ENCODE results near the gene SIVA1.
A peak's percentile ranks its signal among the peaks of the same experiment; 100 is the strongest.

The SIVA1 gene

DNA sequence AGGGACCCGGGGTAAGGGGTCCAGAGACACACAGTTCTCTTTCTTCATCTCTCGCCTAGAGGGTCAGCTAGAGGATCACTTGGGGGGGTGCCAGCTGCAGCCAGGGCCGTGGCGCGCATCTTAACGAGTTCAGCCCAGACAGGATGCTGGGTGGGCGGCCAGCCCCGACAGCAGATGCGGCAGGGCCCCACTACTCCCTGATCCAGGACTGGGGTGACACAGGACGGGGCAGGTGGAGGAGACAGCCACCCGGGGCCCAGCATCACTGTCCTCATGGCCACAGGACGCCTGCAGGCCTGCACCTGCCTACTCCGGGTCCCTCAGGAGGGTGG is 29.8 kb downstream of the SIVA1 start:
- no peak overlapping the region for H3K4me2 ChIP-seq (ENCODE audit: low read length)
- H3K9me3 ChIP-seq (ENCODE audit: control insufficient read depth, low read length), result no peaks in the 10 kb centered on the region
- TF ChIP-seq, protein P1, sequence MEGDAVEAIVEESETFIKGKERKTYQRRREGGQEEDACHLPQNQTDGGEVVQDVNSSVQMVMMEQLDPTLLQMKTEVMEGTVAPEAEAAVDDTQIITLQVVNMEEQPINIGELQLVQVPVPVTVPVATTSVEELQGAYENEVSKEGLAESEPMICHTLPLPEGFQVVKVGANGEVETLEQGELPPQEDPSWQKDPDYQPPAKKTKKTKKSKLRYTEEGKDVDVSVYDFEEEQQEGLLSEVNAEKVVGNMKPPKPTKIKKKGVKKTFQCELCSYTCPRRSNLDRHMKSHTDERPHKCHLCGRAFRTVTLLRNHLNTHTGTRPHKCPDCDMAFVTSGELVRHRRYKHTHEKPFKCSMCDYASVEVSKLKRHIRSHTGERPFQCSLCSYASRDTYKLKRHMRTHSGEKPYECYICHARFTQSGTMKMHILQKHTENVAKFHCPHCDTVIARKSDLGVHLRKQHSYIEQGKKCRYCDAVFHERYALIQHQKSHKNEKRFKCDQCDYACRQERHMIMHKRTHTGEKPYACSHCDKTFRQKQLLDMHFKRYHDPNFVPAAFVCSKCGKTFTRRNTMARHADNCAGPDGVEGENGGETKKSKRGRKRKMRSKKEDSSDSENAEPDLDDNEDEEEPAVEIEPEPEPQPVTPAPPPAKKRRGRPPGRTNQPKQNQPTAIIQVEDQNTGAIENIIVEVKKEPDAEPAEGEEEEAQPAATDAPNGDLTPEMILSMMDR (IDR thresholded peaks at IDR 0.05), result no peak
- H3K27ac ChIP-seq, result no peak overlapping the region
- H3K27me3 ChIP-seq (ENCODE audit: control insufficient read depth, insufficient read depth, low read length), result no peaks in the 10 kb centered on the region
- H3K36me3 ChIP-seq (ENCODE audit: control insufficient read depth, insufficient read depth, low read length), result no peaks in the 10 kb centered on the region
- no peak overlapping the region for H3K9ac ChIP-seq
- H3K4me1 ChIP-seq, result no peaks in the 10 kb centered on the region
- no peak overlapping the region for H2AFZ ChIP-seq
- H3K4me3 ChIP-seq (ENCODE audit: low read depth, low read length), result no peak overlapping the region
- peaks cover 8% of the 10 kb centered on the region for H3K79me2 ChIP-seq

DNA sequence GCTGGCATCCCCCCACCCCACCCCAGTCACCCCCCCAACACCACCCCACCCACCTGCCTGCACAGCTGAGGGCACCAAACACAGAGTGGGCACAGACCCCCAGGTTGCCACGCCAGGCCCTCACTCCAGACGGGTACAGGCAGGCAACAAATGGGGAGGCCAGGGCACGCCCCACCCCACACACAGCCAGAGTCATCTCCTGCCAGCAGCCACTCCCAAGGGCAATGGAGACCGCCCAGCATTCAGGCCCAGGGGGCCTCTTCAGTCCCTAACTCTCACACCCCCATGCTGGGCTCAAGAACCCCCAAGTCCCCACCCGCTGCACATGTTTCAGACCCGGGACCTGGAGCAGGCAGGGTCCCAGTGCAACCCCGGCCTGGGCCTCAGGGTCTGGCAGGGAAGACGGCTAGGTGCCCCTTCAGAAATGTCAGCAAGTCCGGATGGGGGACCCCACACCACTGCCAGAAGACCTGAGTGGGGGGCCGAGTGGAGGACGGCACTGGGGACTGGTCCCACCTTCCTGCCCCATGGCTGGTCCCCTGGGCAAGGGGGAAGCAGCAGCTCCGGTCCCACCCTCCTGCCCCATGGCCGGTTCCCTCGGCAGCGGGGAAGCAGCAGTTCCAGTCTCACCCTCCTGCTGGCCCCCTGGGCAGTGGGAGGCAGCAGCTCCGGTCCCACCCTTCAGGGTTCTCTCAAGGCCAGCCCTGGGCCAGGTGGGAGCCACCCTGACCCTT is 30.7 kb downstream of the SIVA1 start:
- TF ChIP-seq, protein P1 (IDR thresholded peaks at IDR 0.05), result no peak
- no peaks in the 10 kb centered on the region for H3K4me1 ChIP-seq
- no peaks in the 10 kb centered on the region for H3K36me3 ChIP-seq (ENCODE audit: control insufficient read depth, insufficient read depth, low read length)
- peaks cover 16% of the 10 kb centered on the region for H3K79me2 ChIP-seq
- H3K27ac ChIP-seq, result no peak overlapping the region
- H3K27me3 ChIP-seq (ENCODE audit: control insufficient read depth, insufficient read depth, low read length), result no peaks in the 10 kb centered on the region
- no peak overlapping the region for H3K9ac ChIP-seq
- no peak overlapping the region for H3K4me3 ChIP-seq (ENCODE audit: low read depth, low read length)
- H3K9me3 ChIP-seq (ENCODE audit: control insufficient read depth, low read length), result no peaks in the 10 kb centered on the region
- no peak overlapping the region for H2AFZ ChIP-seq
- no peak overlapping the region for H3K4me2 ChIP-seq (ENCODE audit: low read length)

DNA sequence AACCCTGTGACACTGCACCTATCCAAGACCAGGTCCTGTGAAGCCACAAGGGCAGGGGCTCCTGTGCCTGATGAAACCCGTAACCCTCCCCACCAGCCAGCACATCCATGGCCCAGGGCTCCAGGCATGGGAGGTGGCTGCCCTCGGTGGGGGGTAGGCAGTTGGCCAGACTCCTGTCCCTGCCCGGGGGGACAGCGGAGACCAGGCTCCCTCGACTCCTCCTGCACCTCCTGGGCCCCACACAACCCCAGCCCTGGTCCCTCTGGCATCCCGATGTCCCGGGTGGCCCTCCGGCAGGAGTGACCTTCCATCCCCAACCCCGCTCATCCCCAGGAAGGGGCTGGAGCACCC is 31.2 kb downstream of the SIVA1 start:
- no peaks in the 10 kb centered on the region for H3K9me3 ChIP-seq (ENCODE audit: control insufficient read depth, low read length)
- no peak overlapping the region for H3K4me2 ChIP-seq (ENCODE audit: low read length)
- no peaks in the 10 kb centered on the region for H3K4me1 ChIP-seq
- no peak overlapping the region for H2AFZ ChIP-seq
- no peak overlapping the region for H3K9ac ChIP-seq
- no peaks in the 10 kb centered on the region for H3K36me3 ChIP-seq (ENCODE audit: control insufficient read depth, insufficient read depth, low read length)
- H3K27me3 ChIP-seq (ENCODE audit: control insufficient read depth, insufficient read depth, low read length), result no peaks in the 10 kb centered on the region
- TF ChIP-seq, protein P1 (IDR thresholded peaks at IDR 0.05), result no peak
- H3K27ac ChIP-seq, result no peak overlapping the region
- H3K4me3 ChIP-seq (ENCODE audit: low read depth, low read length), result no peak overlapping the region
- H3K79me2 ChIP-seq, result peaks cover 17% of the 10 kb centered on the region

DNA sequence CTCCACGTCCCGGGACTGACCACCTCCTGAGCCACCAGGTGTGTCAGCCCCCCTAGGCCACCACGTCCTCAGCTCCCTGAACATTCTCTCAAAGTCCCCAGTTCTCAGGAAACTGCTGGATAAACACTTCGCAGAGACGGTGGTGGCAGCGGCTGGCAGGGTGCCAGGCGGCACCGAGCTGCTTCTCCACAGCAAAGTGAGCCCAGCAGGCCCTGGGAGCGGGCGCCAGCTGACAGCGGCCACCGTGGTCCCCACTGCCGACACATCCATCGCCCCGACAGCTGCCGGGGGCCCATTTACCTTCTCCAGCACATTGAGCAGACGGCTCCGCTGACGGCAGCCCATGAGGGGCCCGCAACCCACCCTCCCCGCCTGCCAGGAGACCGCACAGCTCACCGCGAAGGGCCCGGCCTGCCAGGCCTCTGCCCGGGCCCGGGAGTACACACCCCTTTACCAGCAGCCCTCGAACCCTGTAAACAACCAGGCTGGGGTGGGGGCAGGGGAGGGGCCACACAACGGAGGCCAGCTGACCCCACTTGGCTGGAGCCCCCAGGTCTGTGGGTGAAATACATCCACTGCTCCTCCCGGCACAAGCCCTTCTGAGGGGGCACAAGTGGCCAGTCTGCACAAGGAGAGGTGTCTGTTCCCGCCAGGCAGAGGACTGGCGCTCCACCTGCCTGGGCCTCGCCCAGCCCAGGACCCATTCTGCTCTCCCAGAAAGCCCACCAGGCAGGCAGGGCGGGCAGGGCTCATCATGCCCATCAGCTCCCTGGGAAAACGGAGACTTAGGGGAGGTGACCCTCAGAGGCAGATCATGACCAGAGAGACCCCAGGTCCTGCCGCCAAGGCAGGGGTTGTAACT is 32.1 kb downstream of the SIVA1 start:
- no peak overlapping the region for H2AFZ ChIP-seq
- H3K9me3 ChIP-seq (ENCODE audit: control insufficient read depth, low read length), result no peaks in the 10 kb centered on the region
- no peaks in the 10 kb centered on the region for H3K36me3 ChIP-seq (ENCODE audit: control insufficient read depth, insufficient read depth, low read length)
- no peaks in the 10 kb centered on the region for H3K27me3 ChIP-seq (ENCODE audit: control insufficient read depth, insufficient read depth, low read length)
- no peaks in the 10 kb centered on the region for H3K4me1 ChIP-seq
- no peak overlapping the region for H3K27ac ChIP-seq
- H3K4me2 ChIP-seq (ENCODE audit: low read length), result peak overlapping the region; percentile 38
- H3K4me3 ChIP-seq (ENCODE audit: low read depth, low read length), result no peak overlapping the region
- TF ChIP-seq, protein P1 (IDR thresholded peaks at IDR 0.05), result no peak
- no peak overlapping the region for H3K9ac ChIP-seq
- H3K79me2 ChIP-seq, result peaks cover 23% of the 10 kb centered on the region
